Tibial nerve (tissue), 4 donors: Measurements from ENCODE around the gene DCTN3. TPM values are rescaled to one million over a fixed set of nuclear protein-coding genes. Genes with fewer than 3 reads are reported as not detected.

Source experiments
- DNase-seq, 2 donors: peaks; one replicate each; pipeline ENCODE4 v3.0.0-alpha.2; 2019; ENCODE audit warnings: low spot score in 2 of 2
- H3K27ac ChIP-seq, 4 donors: fragments of 200-600 bp; sonication (generic) in 3 of 4; one replicate each; pipeline ENCODE4 v1.5.1; 2017 to 2019; ENCODE audit warnings: mild to moderate bottlenecking in 1 of 4
- H3K27me3 ChIP-seq, 2 donors: fragments of 200-600 bp; sonication (generic) in 1 of 2; one replicate each; pipeline versions ENCODE4 v1.5.1 to v1.6.0; 2017 to 2019
- H3K36me3 ChIP-seq, 3 donors: fragments of 200-600 bp; sonication (generic); one replicate each; pipeline ENCODE4 v1.5.1; 2018 to 2019
- H3K4me1 ChIP-seq, 4 donors: fragments of 200-600 bp; sonication (generic) in 3 of 4; one replicate each; pipeline ENCODE4 v1.5.1; 2017 to 2019
- H3K4me3 ChIP-seq, 4 donors: fragments of 200-600 bp; sonication (generic) in 3 of 4; one replicate each; pipeline ENCODE4 v1.5.1; 2017 to 2019; ENCODE audit warnings: mild to moderate bottlenecking in 1 of 4, moderate library complexity in 1 of 4
- H3K9me3 ChIP-seq, 4 donors: fragments of 200-600 bp; sonication (generic) in 3 of 4; one replicate each; pipeline ENCODE4 v1.5.1; 2017 to 2019
- CTCF ChIP-seq, 5 experiments: fragments of 200-600 bp in 3 of 5; fragments of 450-650 bp in 2 of 5; sonication (generic) in 3 of 5; IDR thresholded peaks; one replicate each; pipeline ENCODE4 v1.5.1; 2016 to 2019; ENCODE audit warnings: antibody characterized with exemption in 5 of 5, mild to moderate bottlenecking in 3 of 5, moderate library complexity in 2 of 5
- EP300 ChIP-seq, 2 donors: sonication (generic); formaldehyde crosslinking; IDR thresholded peaks; one replicate each; pipeline ENCODE4 v1.6.1; 2017; ENCODE audit warnings: antibody characterized with exemption in 2 of 2, mild to moderate bottlenecking in 1 of 2
- POLR2A ChIP-seq, 2 donors: fragments of 450-650 bp; IDR thresholded peaks; one replicate each; pipeline ENCODE4 v1.6.1; 2017; ENCODE audit warnings: antibody characterized with exemption in 2 of 2, mild to moderate bottlenecking in 2 of 2, moderate library complexity in 2 of 2
- WGBS, 2 donors: methylation state at CpG; one replicate each; pipeline ENCODE4 v1.1.5; 2018; 5-methylcytosine and 5-hydroxymethylcytosine counted together
- total RNA-seq, 4 donors: library from RNA; depleted of rRNA; stranded (reverse); fragments of >200 nt; gene quantifications; one replicate each; pipeline ENCODE4 v1.1.0, GENCODE V29; 2016

Gene DCTN3
- total RNA-seq, 4 donors from 2014 or later = 64.7 to 87.5 (median 73.7) TPM

GRCh38 chr9:34584970-34585369, 35.3 kb downstream of the DCTN3 start:
- Histone ChIP-seq H3K27ac (no peak overlapping the region), H3K4me1 (peaks cover 0 to 18% (median 8%) of the 10 kb centered on the region in 4 donors), H3K27me3 (peaks cover 0 to 37% of the 10 kb centered on the region in 2 donors), H3K9me3 (no peaks in the 10 kb centered on the region), H3K4me3 (no peak overlapping the region), H3K36me3 (no peaks in the 10 kb centered on the region)
- TF ChIP-seq CTCF (IDR thresholded peaks at IDR 0.05) (no peak), POLR2A (IDR thresholded peaks at IDR 0.05) (no peak), EP300 (IDR thresholded peaks at IDR 0.05) (no peak)
- DNase-seq = no peak
- 94% methylated on average over 5 of the region's 5 CpGs for WGBS, 2 donors

GRCh38 chr9:34582787-34583186, 37.5 kb downstream of the DCTN3 start:
- Histone ChIP-seq H3K4me3 (no peak overlapping the region), H3K27ac (no peak overlapping the region), H3K36me3 (no peaks in the 10 kb centered on the region), H3K4me1 (peaks cover 0 to 24% (median 2%) of the 10 kb centered on the region in 4 donors), H3K9me3 (no peaks in the 10 kb centered on the region), H3K27me3 (peaks cover 0 to 47% of the 10 kb centered on the region in 2 donors)
- whole genome bisulfite sequencing, 2 donors = 95 to 96% methylated on average over 5 of the region's 5 CpGs
- DNase-seq = no peak
- no peak for TF ChIP-seq EP300 (IDR thresholded peaks at IDR 0.05)
- TF ChIP-seq CTCF (IDR thresholded peaks at IDR 0.05) = no peak
- TF ChIP-seq POLR2A (IDR thresholded peaks at IDR 0.05) = no peak

GRCh38 chr9:34581318-34581717, 39.0 kb downstream of the DCTN3 start:
- TF ChIP-seq CTCF (IDR thresholded peaks at IDR 0.05) = no peak
- no peak for TF ChIP-seq POLR2A (IDR thresholded peaks at IDR 0.05)
- TF ChIP-seq EP300 (IDR thresholded peaks at IDR 0.05) = no peak
- Histone ChIP-seq H3K27ac (no peak overlapping the region), H3K4me1 (peaks cover 0 to 37% (median 4%) of the 10 kb centered on the region in 4 donors), H3K4me3 (no peak overlapping the region), H3K9me3 (no peaks in the 10 kb centered on the region), H3K36me3 (no peaks in the 10 kb centered on the region), H3K27me3 (peaks cover 0 to 40% of the 10 kb centered on the region in 2 donors)
- WGBS, 2 donors = 85 to 90% methylated on average over 3 of the region's 3 CpGs
- no peak for DNase-seq

GRCh38 chr9:34580358-34580757, 39.9 kb downstream of the DCTN3 start:
- no peak for DNase-seq
- no peak overlapping the region for H3K4me3 ChIP-seq
- WGBS, 2 donors = 54 to 67% methylated on average over 8 of the region's 8 CpGs
- no peak overlapping the region for H3K27ac ChIP-seq
- peaks cover 0 to 46% (median 5%) of the 10 kb centered on the region in 4 donors for H3K4me1 ChIP-seq
- H3K9me3 ChIP-seq = no peaks in the 10 kb centered on the region
- no peaks in the 10 kb centered on the region for H3K36me3 ChIP-seq
- peaks cover 0 to 32% of the 10 kb centered on the region in 2 donors for H3K27me3 ChIP-seq
- TF ChIP-seq CTCF (IDR thresholded peaks at IDR 0.05) (no peak), POLR2A (IDR thresholded peaks at IDR 0.05) (no peak), EP300 (IDR thresholded peaks at IDR 0.05) (no peak)

GRCh38 chr9:34579808-34580163, 40.5 kb downstream of the DCTN3 start:
- no peak overlapping the region for H3K27ac ChIP-seq
- TF ChIP-seq POLR2A (IDR thresholded peaks at IDR 0.05) = no peak
- H3K4me1 ChIP-seq = peaks cover 0 to 50% (median 5%) of the 10 kb centered on the region in 4 donors
- DNase-seq = no peak
- H3K9me3 ChIP-seq = no peaks in the 10 kb centered on the region
- 86 to 87% methylated on average over 5 of the region's 5 CpGs for WGBS, 2 donors
- H3K4me3 ChIP-seq = no peak overlapping the region
- H3K36me3 ChIP-seq = no peaks in the 10 kb centered on the region
- H3K27me3 ChIP-seq = peaks cover 0 to 30% of the 10 kb centered on the region in 2 donors
